Tibial nerve (tissue), 4 donors: ENCODE measurements around the gene KIF1B. TPM values are rescaled to one million over a fixed set of nuclear protein-coding genes. Genes with fewer than 3 reads are reported as not detected.

Experiments
- DNase-seq, 2 donors: peaks; one replicate each; pipeline ENCODE4 v3.0.0-alpha.2; 2019; ENCODE audit warnings: low spot score in 2 of 2
- H3K27ac ChIP-seq, 4 donors: fragments of 200-600 bp; sonication (generic) in 3 of 4; one replicate each; pipeline ENCODE4 v1.5.1; 2017 to 2019; ENCODE audit warnings: mild to moderate bottlenecking in 1 of 4
- H3K27me3 ChIP-seq, 2 donors: fragments of 200-600 bp; sonication (generic) in 1 of 2; one replicate each; pipeline versions ENCODE4 v1.5.1 to v1.6.0; 2017 to 2019
- H3K36me3 ChIP-seq, 3 donors: fragments of 200-600 bp; sonication (generic); one replicate each; pipeline ENCODE4 v1.5.1; 2018 to 2019
- H3K4me1 ChIP-seq, 4 donors: fragments of 200-600 bp; sonication (generic) in 3 of 4; one replicate each; pipeline ENCODE4 v1.5.1; 2017 to 2019
- H3K4me3 ChIP-seq, 4 donors: fragments of 200-600 bp; sonication (generic) in 3 of 4; one replicate each; pipeline ENCODE4 v1.5.1; 2017 to 2019; ENCODE audit warnings: mild to moderate bottlenecking in 1 of 4, moderate library complexity in 1 of 4
- H3K9me3 ChIP-seq, 4 donors: fragments of 200-600 bp; sonication (generic) in 3 of 4; one replicate each; pipeline ENCODE4 v1.5.1; 2017 to 2019
- CTCF ChIP-seq, 5 experiments: fragments of 200-600 bp in 3 of 5; fragments of 450-650 bp in 2 of 5; sonication (generic) in 3 of 5; IDR thresholded peaks; one replicate each; pipeline ENCODE4 v1.5.1; 2016 to 2019; ENCODE audit warnings: antibody characterized with exemption in 5 of 5, mild to moderate bottlenecking in 3 of 5, moderate library complexity in 2 of 5
- EP300 ChIP-seq, 2 donors: sonication (generic); formaldehyde crosslinking; IDR thresholded peaks; one replicate each; pipeline ENCODE4 v1.6.1; 2017; ENCODE audit warnings: antibody characterized with exemption in 2 of 2, mild to moderate bottlenecking in 1 of 2
- POLR2A ChIP-seq, 2 donors: fragments of 450-650 bp; IDR thresholded peaks; one replicate each; pipeline ENCODE4 v1.6.1; 2017; ENCODE audit warnings: antibody characterized with exemption in 2 of 2, mild to moderate bottlenecking in 2 of 2, moderate library complexity in 2 of 2
- WGBS, 2 donors: methylation state at CpG; one replicate each; pipeline ENCODE4 v1.1.5; 2018; 5-methylcytosine and 5-hydroxymethylcytosine counted together
- total RNA-seq, 4 donors: library from RNA; depleted of rRNA; stranded (reverse); fragments of >200 nt; gene quantifications; one replicate each; pipeline ENCODE4 v1.1.0, GENCODE V29; 2016

KIF1B gene
- total RNA-seq, 4 donors from 2014 or later, result 50.6 to 76.2 (median 66.0) TPM

GRCh38 chr1:10173582-10173981 lies 36.8 kb upstream of the KIF1B start:
- peaks cover 0 to 84% (median 4%) of the 10 kb centered on the region in 3 donors for H3K36me3 ChIP-seq
- no peak overlapping the region for H3K27ac ChIP-seq
- H3K4me3 ChIP-seq, result no peak overlapping the region
- no peak for DNase-seq
- no peak for TF ChIP-seq POLR2A (IDR thresholded peaks at IDR 0.05)
- TF ChIP-seq CTCF (IDR thresholded peaks at IDR 0.05), result no peak
- no peak for TF ChIP-seq EP300 (IDR thresholded peaks at IDR 0.05)
- WGBS, 2 donors, result 99% methylated on average over 10 of the region's 10 CpGs
- H3K9me3 ChIP-seq, result peaks cover 0 to 7% (median 0%) of the 10 kb centered on the region in 4 donors
- no peaks in the 10 kb centered on the region for H3K27me3 ChIP-seq
- no peaks in the 10 kb centered on the region for H3K4me1 ChIP-seq

GRCh38 chr1:10177876-10178275 lies 32.5 kb upstream of the KIF1B start:
- Histone ChIP-seq H3K9me3 (peaks cover 0 to 7% (median 0%) of the 10 kb centered on the region in 4 donors), H3K27ac (no peak overlapping the region), H3K36me3 (peaks cover 0 to 66% (median 5%) of the 10 kb centered on the region in 3 donors), H3K27me3 (no peaks in the 10 kb centered on the region), H3K4me1 (peaks cover 0 to 15% (median 0%) of the 10 kb centered on the region in 4 donors), H3K4me3 (no peak overlapping the region)
- TF ChIP-seq CTCF (IDR thresholded peaks at IDR 0.05), result no peak
- no peak for TF ChIP-seq POLR2A (IDR thresholded peaks at IDR 0.05)
- no peak for TF ChIP-seq EP300 (IDR thresholded peaks at IDR 0.05)
- no peak for DNase-seq
- WGBS, 2 donors, result 54 to 56% methylated on average over 5 of the region's 5 CpGs

- Histone ChIP-seq H3K36me3 (peaks cover 0 to 57% (median 5%) of the 10 kb centered on the region in 3 donors), H3K9me3 (peaks cover 0 to 7% (median 0%) of the 10 kb centered on the region in 4 donors), H3K4me3 (no peak overlapping the region), H3K27ac (peak overlapping the region in 3 of 4 donors; percentile 32 to 77 (median 73)), H3K4me1 (peaks cover 0 to 15% (median 0%) of the 10 kb centered on the region in 4 donors), H3K27me3 (no peaks in the 10 kb centered on the region)
- TF ChIP-seq EP300 (IDR thresholded peaks at IDR 0.05) (no peak), CTCF (IDR thresholded peaks at IDR 0.05) (no peak), POLR2A (IDR thresholded peaks at IDR 0.05) (no peak)
- DNase-seq, result no peak
- WGBS, 2 donors, result 54 to 67% methylated on average over 22 of the region's 22 CpGs
Observed at GRCh38 chr1:10178597-10179405, 31.6 kb upstream of the KIF1B start.

- Histone ChIP-seq H3K27ac (peak overlapping the region in 3 of 4 donors; percentile 32 to 77 (median 73)), H3K36me3 (peaks cover 0 to 50% (median 5%) of the 10 kb centered on the region in 3 donors), H3K9me3 (peaks cover 0 to 7% (median 0%) of the 10 kb centered on the region in 4 donors), H3K4me3 (no peak overlapping the region), H3K4me1 (peaks cover 0 to 15% (median 0%) of the 10 kb centered on the region in 4 donors), H3K27me3 (no peaks in the 10 kb centered on the region)
- TF ChIP-seq EP300 (IDR thresholded peaks at IDR 0.05), result no peak
- TF ChIP-seq CTCF (IDR thresholded peaks at IDR 0.05), result no peak
- DNase-seq, result no peak
- 46 to 60% methylated on average over 23 of the region's 23 CpGs for WGBS, 2 donors
Observed at GRCh38 chr1:10179406-10180091, 30.8 kb upstream of the KIF1B start.

- Histone ChIP-seq H3K27me3 (no peaks in the 10 kb centered on the region), H3K27ac (no peak overlapping the region), H3K36me3 (peaks cover 0 to 35% (median 5%) of the 10 kb centered on the region in 3 donors), H3K4me1 (peaks cover 0 to 15% (median 0%) of the 10 kb centered on the region in 4 donors), H3K9me3 (peaks cover 0 to under 1% (median 0%) of the 10 kb centered on the region in 4 donors), H3K4me3 (no peak overlapping the region)
- TF ChIP-seq EP300 (IDR thresholded peaks at IDR 0.05) (no peak), POLR2A (IDR thresholded peaks at IDR 0.05) (no peak), CTCF (IDR thresholded peaks at IDR 0.05) (no peak)
- 65 to 78% methylated on average over 7 of the region's 7 CpGs for WGBS, 2 donors
- no peak for DNase-seq
Observed at GRCh38 chr1:10181154-10181553, 29.2 kb upstream of the KIF1B start.
